Pancreas (tissue), 10 donors: ENCODE results near the gene GALM. TPM values are rescaled to one million over a fixed set of nuclear protein-coding genes. Genes with fewer than 3 reads are reported as not detected.

Source experiments
- ATAC-seq, 4 donors: fragments of 200-7000 bp; cut with Tn5 transposase; one replicate each; pipeline versions ENCODE4 v1.8.0 to v1.9.1; 2020; ENCODE audit warnings: mild to moderate bottlenecking in 4 of 4, moderate library complexity in 4 of 4
- DNase-seq, 6 donors: peaks; one replicate each; pipeline ENCODE4 v3.0.0-alpha.2; 2020
- FAIRE-seq: peaks from 2 replicates; lab custom pipeline; 2012; peaks lifted over from hg19 to GRCh38; lab: Jason Lieb, UNC
- H3K27ac ChIP-seq, 4 donors: fragments of 200-600 bp; sonication (generic); 1 replicate in 3 of 4; 2 replicates in 1 of 4; pipeline versions ENCODE4 v1.5.0 to v1.8.0; 2020
- H3K27me3 ChIP-seq, 4 donors: fragments of 200-600 bp; one replicate each; pipeline ENCODE4 v1.8.0; 2021
- H3K36me3 ChIP-seq, 3 donors: fragments of 200-600 bp; sonication (generic) in 1 of 3; one replicate each; pipeline versions ENCODE4 v1.5.0 to v1.8.0; 2020 to 2021
- H3K4me1 ChIP-seq, 3 donors: fragments of 200-600 bp; one replicate each; pipeline ENCODE4 v1.8.0; 2021
- H3K4me3 ChIP-seq, 4 donors: fragments of 200-600 bp; sonication (generic) in 2 of 4; one replicate each; pipeline versions ENCODE4 v1.5.0 to v1.8.0; 2020 to 2021
- H3K9me3 ChIP-seq, 4 donors: fragments of 200-600 bp; one replicate each; pipeline ENCODE4 v1.8.0; 2021
- CTCF ChIP-seq, 4 donors: fragments of 200-600 bp; sonication (generic) in 3 of 4; IDR thresholded peaks; one replicate each; pipeline versions ENCODE4 v1.5.0 to v1.8.0; 2021; ENCODE audit warnings: antibody characterized with exemption in 4 of 4
- WGBS, 2 donors: extraction: QIAGEN DNeasy Blood & Tissue Kit; methylation state at CpG; one replicate each; pipeline ENCODE4 v1.1.7; 2013; 5-methylcytosine and 5-hydroxymethylcytosine counted together
- intact Hi-C, 3 donors: fragments of 100-400 bp; cut with DNase I; formaldehyde crosslinking; loops; one replicate each; pipeline versions ENCODE4 v1.11.1 to v1.14.2; 2022
- polyA plus RNA-seq, 2 donors: library from polyadenylated mRNA; stranded (reverse); fragments of 200-250 nt; gene quantifications; one replicate each; pipeline ENCODE4 v1.2.3, GENCODE V29; 2013
- total RNA-seq, 6 donors: library from RNA; stranded (reverse); fragmentation: NEBNext Ultra II Directional in 4 of 6; extraction: Animal tissue kit (Norgen Biotek cat#: 25700) in 4 of 6; gene quantifications; one replicate each; pipeline versions ENCODE4 v1.2.1 to v1.2.4, GENCODE V29; 2021 to 2023
- donor health status: healthy with polysubstance abuse.
- donor health status: DM: no; HTN: no; CAD: no; lungs with moderate emphysema.
- donor health status: DM: no; HTN: no; CAD: no.
- donor health status: control.
- donor health status: control.
- donor health status: Bipolar disorder and iron deficiency.
- donor health status: DM: yes; HTN: yes; CAD: no.
- donor health status: DM: no; HTN: no; CAD: no.
- donor health status: DM: no; HTN: no; CAD: no.
- donor health status: DM: yes; HTN: yes; CAD: no.

The GALM gene
- total and polyA plus RNA-seq, 8 donors = 5.4 to 10.9 (median 7.4) TPM

GRCh38 chr2:38621018-38621417 lies 44.9 kb upstream of the GALM start:
- TF ChIP-seq CTCF (IDR thresholded peaks at IDR 0.05) = no peak

DNA sequence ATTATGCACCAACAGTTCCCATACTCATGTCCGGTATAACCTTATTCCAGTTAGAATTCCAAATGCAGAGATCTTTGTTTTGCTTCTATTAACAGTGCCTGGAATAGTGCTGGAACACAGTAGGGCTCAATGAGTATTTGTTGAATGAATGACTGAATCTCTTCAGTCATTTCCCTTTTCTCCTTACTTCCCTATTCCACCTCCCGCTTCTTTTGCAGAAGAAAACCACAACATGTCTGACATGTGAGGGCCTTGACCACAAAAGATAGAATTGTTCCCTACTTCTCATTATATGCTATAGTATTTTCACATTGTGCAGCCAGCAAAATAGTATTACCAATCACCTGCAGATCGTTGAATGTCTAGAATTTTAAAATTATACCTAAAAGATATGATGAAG lies 43.7 kb upstream of the GALM start:
- Histone ChIP-seq H3K9me3 (no peaks in the 10 kb centered on the region), H3K4me3 (no peak overlapping the region), H3K27ac (no peak overlapping the region), H3K4me1 (peaks cover 0 to 14% (median 9%) of the 10 kb centered on the region in 3 donors), H3K27me3 (no peaks in the 10 kb centered on the region), H3K36me3 (no peaks in the 10 kb centered on the region)
- 84 to 89% methylated on average over 3 of the region's 3 CpGs for WGBS, 2 donors
- intact Hi-C loops = no loop called here
- TF ChIP-seq CTCF (IDR thresholded peaks at IDR 0.05) = no peak
- ATAC-seq = peak in 1 of 4 donors; percentile 21
- FAIRE-seq = no peak
- DNase-seq = no peak

More at GRCh38 chr2:38621018-38621417, 44.9 kb upstream of the GALM start:
- intact Hi-C loops = no loop called here
- peaks cover 0 to 14% (median 8%) of the 10 kb centered on the region in 3 donors for H3K4me1 ChIP-seq
- no peaks in the 10 kb centered on the region for H3K9me3 ChIP-seq
- no peak for DNase-seq
- no peaks in the 10 kb centered on the region for H3K36me3 ChIP-seq
- H3K27me3 ChIP-seq = no peaks in the 10 kb centered on the region
- no peak for FAIRE-seq
- H3K27ac ChIP-seq = peak overlapping the region in 1 of 4 donors; percentile 43
- ATAC-seq = no peak
- H3K4me3 ChIP-seq = no peak overlapping the region

DNA sequence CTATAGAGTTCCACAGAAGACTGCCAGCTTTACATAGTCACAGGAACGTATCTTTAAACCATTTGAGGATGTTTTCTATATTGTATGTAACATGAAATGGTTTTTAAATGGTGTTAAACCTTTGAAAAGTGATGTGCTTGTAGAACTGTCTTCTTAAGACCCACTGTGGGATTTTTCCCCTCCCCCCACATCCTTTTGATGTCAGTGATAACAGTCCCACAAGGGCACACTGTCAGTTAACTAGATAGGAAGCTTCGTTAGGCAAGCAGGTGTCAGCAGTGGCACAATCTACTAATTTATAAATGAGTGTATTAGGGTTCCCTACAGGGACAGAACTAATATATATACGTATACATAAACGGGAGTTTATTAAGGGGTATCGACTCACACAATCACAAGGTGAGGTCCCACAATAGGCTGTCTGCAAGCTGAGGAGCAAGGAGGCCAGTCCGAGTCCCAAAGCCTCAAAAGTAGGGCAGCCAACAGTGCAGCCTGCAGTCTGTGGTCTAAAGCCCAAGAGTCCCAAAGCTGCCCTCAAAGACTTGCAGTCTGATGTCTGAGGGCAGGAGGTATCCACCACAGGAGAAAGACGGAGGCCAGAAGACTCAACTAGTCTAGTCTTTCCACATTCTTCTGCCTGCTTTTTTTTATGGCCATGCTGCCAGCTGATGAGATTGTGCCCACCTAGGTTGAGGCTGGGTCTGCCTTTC lies 39.4 kb upstream of the GALM start:
- Histone ChIP-seq H3K4me3 (no peak overlapping the region), H3K36me3 (no peaks in the 10 kb centered on the region), H3K9me3 (no peaks in the 10 kb centered on the region), H3K27me3 (no peaks in the 10 kb centered on the region), H3K4me1 (peaks cover 0 to 5% (median 0%) of the 10 kb centered on the region in 3 donors), H3K27ac (no peak overlapping the region)
- no peak for DNase-seq
- ATAC-seq = no peak
- WGBS, 2 donors = 75 to 81% methylated on average over 7 of the region's 7 CpGs
- no peak for FAIRE-seq
- no peak for TF ChIP-seq CTCF (IDR thresholded peaks at IDR 0.05)
- intact Hi-C loops = no loop called here

- Histone ChIP-seq H3K4me1 (peaks cover 0 to 5% (median 0%) of the 10 kb centered on the region in 3 donors), H3K36me3 (no peaks in the 10 kb centered on the region), H3K27me3 (no peaks in the 10 kb centered on the region), H3K4me3 (no peak overlapping the region), H3K27ac (no peak overlapping the region), H3K9me3 (no peaks in the 10 kb centered on the region)
- DNase-seq (no peak), ATAC-seq (peak in 2 of 4 donors; percentile 37 to 78), FAIRE-seq (no peak)
- no peak for TF ChIP-seq CTCF (IDR thresholded peaks at IDR 0.05)
- WGBS, 2 donors = 20 to 22% methylated on average over 4 of the region's 4 CpGs
- intact Hi-C loops = no loop called here
Observed at GRCh38 chr2:38627391-38627790, 38.5 kb upstream of the GALM start.

DNA sequence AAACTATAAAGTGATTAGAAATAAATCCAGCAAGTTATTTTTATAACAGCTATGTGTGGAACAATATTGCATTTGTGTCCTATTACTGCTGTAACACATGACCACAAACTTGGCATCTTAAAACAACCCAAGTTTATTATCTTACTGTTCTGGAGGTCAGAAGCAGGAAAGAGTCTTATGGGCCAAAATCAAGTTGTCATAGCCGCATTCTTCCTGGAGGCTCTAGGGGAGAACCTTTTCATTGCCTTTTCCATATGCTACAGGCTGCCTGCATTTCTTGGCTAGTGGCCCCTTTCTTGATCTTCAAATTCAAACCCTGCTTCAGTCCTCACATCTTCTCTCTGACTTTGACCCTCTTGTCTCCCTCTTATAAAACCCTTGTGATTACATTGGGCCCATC lies 36.2 kb upstream of the GALM start:
- Histone ChIP-seq H3K9me3 (no peaks in the 10 kb centered on the region), H3K27me3 (no peaks in the 10 kb centered on the region), H3K27ac (no peak overlapping the region), H3K4me1 (peaks cover 0 to 5% (median 0%) of the 10 kb centered on the region in 3 donors), H3K36me3 (no peaks in the 10 kb centered on the region), H3K4me3 (no peak overlapping the region)
- 100% methylated on average over 1 of the region's 1 CpG for WGBS, 2 donors
- no peak for FAIRE-seq
- DNase-seq = no peak
- TF ChIP-seq CTCF (IDR thresholded peaks at IDR 0.05) = no peak
- intact Hi-C loops = no loop called here
- ATAC-seq = no peak
